ENCODE results near the gene MAGI1. TPM values are rescaled to one million over a fixed set of nuclear protein-coding genes. Genes with fewer than 3 reads are reported as not detected.

The MAGI1 gene
- total RNA-seq, 1 donor from 2014 or later, result 34.1 TPM

GRCh38 chr3:65443739-65444446, 594.8 kb downstream of the MAGI1 start:
- intact Hi-C loops (cut with DNase I), result loop anchor here (5.0 kb wide), 2 partner anchors 228 to 288 kb away; no protein-coding TSS in a partner anchor
- DNase-seq (no peak), ATAC-seq (ENCODE audit: poor library complexity) (no peak)

GRCh38 chr3:65439641-65440284, 599.0 kb downstream of the MAGI1 start:
- intact Hi-C loops (cut with DNase I), result loop anchor here (5.0 kb wide), 2 partner anchors 233 to 293 kb away; no protein-coding TSS in a partner anchor
- ATAC-seq (ENCODE audit: poor library complexity) (peak; percentile 90), DNase-seq (peak; percentile 56)

- no peak for ATAC-seq (ENCODE audit: poor library complexity)
Observed at GRCh38 chr3:65438612-65439011, 600.1 kb downstream of the MAGI1 start.

GRCh38 chr3:65438096-65438495, 600.6 kb downstream of the MAGI1 start:
- intact Hi-C loops (cut with DNase I), result no loop called here
- DNase-seq, result no peak

More at GRCh38 chr3:65438612-65439011, 600.1 kb downstream of the MAGI1 start:
- intact Hi-C loops (cut with DNase I), result no loop called here
- DNase-seq, result no peak

GRCh38 chr3:65436580-65436979, 602.1 kb downstream of the MAGI1 start:
- DNase-seq (no peak), ATAC-seq (ENCODE audit: poor library complexity) (no peak)
- intact Hi-C loops (cut with DNase I), result no loop called here

More at GRCh38 chr3:65438096-65438495, 600.6 kb downstream of the MAGI1 start:
- no peak for ATAC-seq (ENCODE audit: poor library complexity)

- no peak for DNase-seq
- intact Hi-C loops (cut with DNase I), result no loop called here
- ATAC-seq (ENCODE audit: poor library complexity), result no peak
Observed at GRCh38 chr3:65433480-65433879, 605.2 kb downstream of the MAGI1 start.

- no peak for DNase-seq
- intact Hi-C loops (cut with DNase I), result no loop called here
- no peak for ATAC-seq (ENCODE audit: poor library complexity)
Observed at GRCh38 chr3:65432388-65433003, 606.2 kb downstream of the MAGI1 start.

- intact Hi-C loops (cut with DNase I), result loop anchor here (10.0 kb wide), 1 partner anchor 891 kb away; no protein-coding TSS in a partner anchor
- ATAC-seq (ENCODE audit: poor library complexity), result peak; percentile 38
- no peak for DNase-seq
Observed at GRCh38 chr3:65425880-65426279, 612.8 kb downstream of the MAGI1 start.

- intact Hi-C loops (cut with DNase I), result loop anchor here (10.0 kb wide), 1 partner anchor 887 kb away; no protein-coding TSS in a partner anchor
- ATAC-seq (ENCODE audit: poor library complexity), result no peak
- no peak for DNase-seq
Observed at GRCh38 chr3:65422154-65422553, 616.6 kb downstream of the MAGI1 start.

- ATAC-seq (ENCODE audit: poor library complexity) (no peak), DNase-seq (no peak)
- intact Hi-C loops (cut with DNase I), result no loop called here
Observed at GRCh38 chr3:65419233-65419632, 619.5 kb downstream of the MAGI1 start.

GRCh38 chr3:65413891-65414290, 624.8 kb downstream of the MAGI1 start:
- DNase-seq (no peak), ATAC-seq (ENCODE audit: poor library complexity) (no peak)
- intact Hi-C loops (cut with DNase I), result no loop called here

GRCh38 chr3:65412588-65412987, 626.1 kb downstream of the MAGI1 start:
- ATAC-seq (ENCODE audit: poor library complexity) (peak; percentile 93), DNase-seq (peak; percentile 61)

GRCh38 chr3:65411367-65411766, 627.4 kb downstream of the MAGI1 start:
- no peak for ATAC-seq (ENCODE audit: poor library complexity)
- intact Hi-C loops (cut with DNase I), result no loop called here
- no peak for DNase-seq

More at GRCh38 chr3:65412588-65412987, 626.1 kb downstream of the MAGI1 start:
- intact Hi-C loops (cut with DNase I), result no loop called here

GRCh38 chr3:65409176-65409569, 629.5 kb downstream of the MAGI1 start:
- intact Hi-C loops (cut with DNase I), result no loop called here
- DNase-seq, result no peak
- no peak for ATAC-seq (ENCODE audit: poor library complexity)

- intact Hi-C loops (cut with DNase I), result no loop called here
- DNase-seq, result no peak
- ATAC-seq (ENCODE audit: poor library complexity), result no peak
Observed at GRCh38 chr3:65408531-65409175, 630.1 kb downstream of the MAGI1 start.

GRCh38 chr3:65406470-65406869, 632.2 kb downstream of the MAGI1 start:
- ATAC-seq (ENCODE audit: poor library complexity) (no peak), DNase-seq (no peak)
- intact Hi-C loops (cut with DNase I), result no loop called here

- intact Hi-C loops (cut with DNase I), result no loop called here
- no peak for ATAC-seq (ENCODE audit: poor library complexity)
- DNase-seq, result peak; percentile 41
Observed at GRCh38 chr3:65402597-65402996, 636.1 kb downstream of the MAGI1 start.

- intact Hi-C loops (cut with DNase I), result no loop called here
- DNase-seq, result no peak
- ATAC-seq (ENCODE audit: poor library complexity), result no peak
Observed at GRCh38 chr3:65401359-65402305, 637.1 kb downstream of the MAGI1 start.

All from Right ventricle myocardium superior (tissue), 1 donor.